HG02870 (cell line): ENCODE measurements around the gene ILKAP.

Experiments
- ATAC-seq: cut with Tn5 transposase; IDR thresholded peaks from one replicate; pipeline ENCODE4 v1.9.1; 2021; ENCODE audit warnings: mild to moderate bottlenecking, moderate library complexity; ENCODE audit not compliant: unreplicated experiment

Gene ILKAP, protein sequence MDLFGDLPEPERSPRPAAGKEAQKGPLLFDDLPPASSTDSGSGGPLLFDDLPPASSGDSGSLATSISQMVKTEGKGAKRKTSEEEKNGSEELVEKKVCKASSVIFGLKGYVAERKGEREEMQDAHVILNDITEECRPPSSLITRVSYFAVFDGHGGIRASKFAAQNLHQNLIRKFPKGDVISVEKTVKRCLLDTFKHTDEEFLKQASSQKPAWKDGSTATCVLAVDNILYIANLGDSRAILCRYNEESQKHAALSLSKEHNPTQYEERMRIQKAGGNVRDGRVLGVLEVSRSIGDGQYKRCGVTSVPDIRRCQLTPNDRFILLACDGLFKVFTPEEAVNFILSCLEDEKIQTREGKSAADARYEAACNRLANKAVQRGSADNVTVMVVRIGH

DNA sequence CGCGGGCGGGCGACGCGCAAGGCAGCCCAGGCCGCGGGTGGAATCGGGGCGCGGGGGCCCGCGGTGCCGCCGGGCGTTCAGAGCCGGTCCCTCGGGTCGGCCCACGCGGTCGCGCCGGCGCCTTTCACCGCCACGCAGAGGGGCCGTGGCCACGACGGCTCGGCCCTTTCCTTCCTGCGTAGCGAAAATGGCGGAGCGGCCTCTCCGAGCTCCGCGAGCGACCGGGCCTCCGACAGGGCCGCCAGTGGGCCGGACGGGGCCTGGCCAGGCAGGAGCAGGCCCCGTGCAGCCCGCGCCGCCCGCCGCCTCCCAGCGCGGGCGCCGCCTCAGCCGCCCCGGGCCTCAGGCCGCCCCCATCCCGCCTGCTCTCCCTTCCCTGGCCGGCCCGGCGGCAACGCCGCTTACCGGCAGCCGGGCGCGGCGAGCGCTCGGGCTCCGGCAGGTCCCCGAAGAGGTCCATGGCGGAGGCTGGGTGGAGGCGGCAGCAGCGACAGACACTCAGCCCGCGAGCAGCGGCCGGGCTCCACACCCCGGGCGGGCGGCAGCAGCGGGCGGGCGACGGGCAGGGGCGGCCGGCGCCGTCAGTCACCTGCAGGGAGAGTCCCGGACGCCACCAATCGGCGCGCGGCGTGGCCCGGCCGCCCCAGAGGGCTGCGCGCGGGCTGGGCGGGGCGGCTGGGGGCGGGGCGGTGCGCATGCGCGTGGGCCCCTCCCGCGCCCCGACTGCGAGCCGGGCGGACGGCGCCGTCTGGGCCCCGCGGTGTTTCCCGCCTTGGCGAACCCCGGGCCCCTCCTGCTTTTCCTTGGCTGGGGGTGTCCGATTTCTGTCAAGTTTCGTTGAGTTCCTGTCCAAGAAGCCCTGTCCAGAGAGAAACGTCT, at the start of gene ILKAP:
Gene ILKAP (minus strand): TSS at position 602 of the 879 bp plus-strand sequence. CDS start 142 bp downstream, at position 460.
- peak; percentile 92 for ATAC-seq

- ATAC-seq = no peak
These were observed 49.5 kb upstream of the ILKAP start for GRCh38 chr2:238252766-238253630.

- ATAC-seq = no peak
These were observed 48.5 kb upstream of the ILKAP start for GRCh38 chr2:238251986-238252385.

DNA sequence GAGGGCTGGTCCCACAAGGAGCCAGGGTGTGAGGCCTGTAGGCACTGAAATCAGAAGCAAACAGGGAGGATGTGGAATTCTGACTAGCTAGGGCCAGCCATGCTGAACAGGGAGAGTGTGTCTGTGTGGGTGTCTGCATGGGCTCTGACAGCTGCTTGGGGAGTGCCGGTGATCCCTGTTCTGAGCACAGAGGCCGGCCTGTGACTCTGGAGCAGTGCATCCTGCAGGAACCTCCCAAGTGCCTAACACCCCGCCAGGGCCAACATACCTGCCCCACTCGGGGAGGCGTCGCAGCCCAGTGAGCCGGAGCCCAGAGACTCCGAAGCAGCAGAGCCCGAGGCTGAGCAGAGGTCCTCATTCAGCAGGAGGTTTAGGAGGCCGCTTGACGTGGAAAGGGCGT, 47.8 kb upstream of the ILKAP start:
- no peak for ATAC-seq

DNA sequence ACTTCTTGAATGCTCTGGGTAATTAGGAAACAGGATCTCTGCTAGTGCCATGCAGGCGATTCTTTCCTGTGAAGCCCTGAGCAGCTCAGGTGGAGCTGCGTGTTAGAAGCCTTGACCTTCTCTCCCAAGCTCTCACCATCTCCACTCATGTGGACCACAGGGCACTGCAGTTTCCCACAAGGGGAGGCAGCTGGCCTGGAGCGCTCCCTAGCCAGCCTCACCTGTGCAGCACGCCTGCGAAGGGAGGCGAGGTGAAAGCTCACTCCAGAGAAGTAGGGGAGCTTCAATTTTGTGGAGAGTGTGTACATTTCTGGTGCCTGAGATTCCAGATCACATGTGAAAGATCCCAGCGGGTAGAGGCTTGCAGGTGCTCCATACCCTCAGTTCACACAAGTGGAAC, 47.4 kb upstream of the ILKAP start:
- ATAC-seq = no peak

GRCh38 chr2:238247841-238248453, 44.5 kb upstream of the ILKAP start:
- ATAC-seq = no peak

DNA sequence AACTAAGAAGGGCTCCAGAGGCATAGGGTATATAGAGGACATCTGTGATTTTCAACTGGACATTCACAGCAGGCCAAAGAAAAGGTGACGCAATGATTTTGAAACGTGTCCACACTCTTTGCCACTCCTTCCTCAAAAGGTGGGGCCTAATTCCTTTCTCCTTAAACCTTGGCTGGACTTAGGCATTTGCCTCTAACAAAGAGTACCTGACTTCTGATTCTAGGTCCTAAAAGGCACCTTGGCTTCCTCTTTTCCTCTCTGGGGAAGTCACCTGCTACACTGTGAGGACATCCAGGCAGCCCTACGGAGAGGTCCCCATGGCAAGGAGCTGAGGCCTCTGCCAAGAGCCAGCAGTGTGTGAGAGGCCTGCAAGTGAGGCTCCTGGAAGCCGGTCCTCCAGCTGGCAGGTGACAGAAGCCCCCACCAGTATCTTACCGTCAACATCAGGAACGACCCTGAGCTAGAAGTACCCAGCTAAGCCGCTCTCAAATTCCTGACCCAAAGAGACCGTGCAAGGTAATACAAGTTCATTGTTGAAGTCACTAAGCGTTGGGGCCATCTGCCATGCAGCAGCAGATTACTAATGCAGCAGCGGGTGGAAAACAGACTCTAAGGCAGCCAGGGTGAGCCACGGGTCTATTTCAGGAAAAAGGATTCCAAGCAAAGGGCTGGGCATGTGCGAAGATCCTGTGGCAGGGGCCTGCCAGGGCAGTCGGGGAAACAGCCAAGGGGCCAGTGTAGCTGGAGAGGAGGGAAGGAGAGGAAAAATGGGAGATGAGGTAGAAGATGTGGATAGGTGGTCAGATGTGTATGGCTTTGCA, 43.7 kb upstream of the ILKAP start:
- no peak for ATAC-seq

- ATAC-seq = no peak
These were observed 40.7 kb upstream of the ILKAP start for GRCh38 chr2:238244151-238244550.

DNA sequence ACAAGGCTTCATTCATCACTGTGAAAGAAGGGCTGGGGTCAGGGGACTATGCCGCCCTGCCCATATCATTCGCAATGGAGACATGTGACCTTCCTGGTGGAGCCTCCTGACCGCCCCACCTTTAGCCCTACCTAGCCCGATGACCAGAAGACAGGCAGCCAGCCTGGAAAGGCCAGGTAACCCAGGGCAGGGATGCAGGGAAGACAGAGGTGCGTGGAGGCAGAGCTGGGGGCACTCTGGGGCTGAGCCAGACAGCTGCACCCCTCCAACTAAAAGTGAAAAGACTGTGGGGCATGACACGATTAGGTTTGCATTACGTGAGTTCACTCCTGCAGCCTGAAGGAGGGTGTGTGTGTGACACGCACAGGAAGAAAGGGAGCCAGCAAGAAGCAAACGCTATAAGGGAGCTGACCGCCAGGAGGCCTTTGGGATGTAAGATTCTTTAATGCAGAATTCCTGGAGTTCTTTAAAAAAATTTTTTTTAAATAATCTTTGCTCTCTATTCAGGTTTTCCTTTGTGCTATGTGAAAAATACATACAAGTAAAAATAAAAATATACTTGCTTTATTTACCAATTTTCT, 40.1 kb upstream of the ILKAP start:
- ATAC-seq = no peak

DNA sequence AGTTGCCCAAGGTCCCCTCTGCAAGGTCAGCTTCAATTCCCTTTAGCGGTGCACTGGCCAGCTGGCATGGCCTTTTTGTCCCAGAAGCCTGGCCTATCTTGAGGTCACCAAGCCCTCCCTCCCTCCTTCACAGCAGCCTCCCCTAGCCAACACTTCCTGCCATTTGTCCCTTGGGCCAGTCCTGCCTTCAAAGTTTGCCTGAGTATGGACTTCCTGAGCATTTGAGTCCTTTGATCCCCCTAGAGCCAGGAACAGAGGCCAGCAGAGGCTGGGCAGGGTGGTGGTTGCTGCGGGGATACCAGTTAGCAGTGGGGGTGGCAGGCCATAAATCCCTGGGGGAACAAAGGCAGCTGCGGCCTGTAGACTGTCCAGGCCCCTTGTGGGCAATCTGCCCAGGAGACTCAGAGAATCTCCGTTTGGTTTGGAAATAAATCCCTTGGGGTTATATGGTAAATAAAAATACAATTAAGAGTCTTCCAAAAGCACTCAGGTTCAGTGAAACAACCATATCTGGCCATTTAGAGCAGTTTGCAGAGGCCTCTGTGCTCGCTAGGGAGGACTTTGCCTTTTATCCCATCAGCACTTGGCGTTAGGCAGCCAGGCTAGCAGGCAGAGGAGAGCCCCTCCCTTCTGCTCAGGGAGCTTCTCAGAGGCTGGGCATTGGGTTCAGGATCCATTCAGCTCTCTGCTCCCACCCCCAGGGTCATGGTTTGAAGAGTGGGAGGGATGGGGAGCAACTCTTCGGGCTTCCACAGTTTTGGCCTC, 39.4 kb upstream of the ILKAP start:
- no peak for ATAC-seq

DNA sequence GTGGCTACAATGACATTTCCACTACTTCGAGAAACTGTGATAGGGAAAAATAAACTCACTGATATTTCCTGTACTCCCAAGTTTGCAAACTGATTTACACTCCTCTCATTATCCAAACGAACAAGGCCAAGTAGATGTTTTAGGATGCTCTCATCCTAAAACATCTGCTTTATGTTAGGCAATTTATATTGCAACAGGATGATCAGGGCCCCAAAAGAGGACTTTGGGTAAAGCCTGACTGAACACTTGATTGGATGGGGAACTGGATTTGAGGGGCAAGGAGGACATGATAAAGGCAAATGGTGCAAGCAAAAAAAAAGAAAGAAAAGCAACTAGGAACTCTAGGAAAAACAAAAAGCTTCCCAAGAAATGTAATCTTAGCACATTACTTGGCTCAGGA, 38.5 kb upstream of the ILKAP start:
- no peak for ATAC-seq

GRCh38 chr2:238240757-238241711, 37.5 kb upstream of the ILKAP start:
- ATAC-seq = no peak

GRCh38 chr2:238239863-238240756, 36.6 kb upstream of the ILKAP start, which contains the start of gene HES6:
Gene HES6, minus strand, starts transcription at chr2:238240038. Its CDS starts 133 bp downstream, at chr2:238239905.
- ATAC-seq = peak; percentile 70

- peak; percentile 8 for ATAC-seq
These were observed 36.0 kb upstream of the ILKAP start for GRCh38 chr2:238239543-238239862.

DNA sequence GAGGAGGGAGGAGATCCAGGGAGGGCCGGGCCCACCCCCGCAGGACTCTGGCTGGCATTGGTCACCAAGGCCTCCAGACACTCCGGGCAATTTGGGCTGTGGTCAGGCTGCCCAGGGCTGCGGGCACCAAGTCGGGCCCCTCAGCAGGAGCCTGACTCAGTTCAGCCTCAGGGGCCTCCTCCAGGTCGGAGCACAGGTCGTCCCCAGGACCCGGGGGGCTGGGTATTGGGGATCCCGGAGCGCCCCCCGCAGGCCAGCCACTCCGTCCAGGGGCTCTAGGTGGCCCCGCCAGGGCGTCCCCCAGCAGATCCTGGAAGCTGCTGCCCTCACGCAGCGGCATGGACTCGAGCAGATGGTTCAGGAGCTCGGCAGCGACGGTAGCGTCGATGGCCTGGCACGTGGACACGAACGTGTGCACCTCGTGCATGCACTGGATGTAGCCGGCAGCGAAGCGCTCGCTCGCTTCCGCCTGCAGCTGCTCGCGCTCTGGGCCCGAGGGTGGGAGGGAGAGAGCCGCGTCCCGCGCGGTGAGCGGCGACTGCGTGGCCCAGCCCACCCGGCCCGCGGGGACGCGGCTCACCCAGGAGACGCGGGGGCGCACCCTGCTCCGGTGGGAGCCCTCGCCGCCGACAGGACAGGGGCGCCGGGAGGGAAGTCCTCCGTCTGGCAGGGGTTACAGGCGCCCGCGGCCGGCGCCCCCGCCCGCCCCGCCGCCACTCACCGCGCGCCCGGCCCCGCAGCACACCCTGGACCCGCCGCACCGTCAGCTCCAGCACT, 35.5 kb upstream of the ILKAP start:
- ATAC-seq = no peak

- no peak for ATAC-seq
These were observed 34.8 kb upstream of the ILKAP start for GRCh38 chr2:238238311-238238765.
